Measurements from ENCODE around the gene SORL1.

SORL1 gene

GRCh38 chr11:121456151-121456550 lies 4.0 kb downstream of the SORL1 start:
- Histone ChIP-seq H3K9me3 (ENCODE audit: control insufficient read depth in 1 of 2, low read length in 2 of 2) (no peaks in the 10 kb centered on the region), H3K4me1 (ENCODE audit: control insufficient read depth in 1 of 2, insufficient read depth in 2 of 2, low read length in 2 of 2) (peaks cover 0 to 12% of the 10 kb centered on the region in 2 donors), H3K27me3 (ENCODE audit: low read depth, low read length) (no peaks in the 10 kb centered on the region), H3K27ac (ENCODE audit: low read length) (no peak overlapping the region), H3K36me3 (ENCODE audit: control insufficient read depth in 1 of 2, insufficient read depth in 2 of 2, low read length in 2 of 2) (no peaks in the 10 kb centered on the region), H3K4me3 (ENCODE audit: low read depth in 1 of 2, low read length in 2 of 2) (no peak overlapping the region)

DNA sequence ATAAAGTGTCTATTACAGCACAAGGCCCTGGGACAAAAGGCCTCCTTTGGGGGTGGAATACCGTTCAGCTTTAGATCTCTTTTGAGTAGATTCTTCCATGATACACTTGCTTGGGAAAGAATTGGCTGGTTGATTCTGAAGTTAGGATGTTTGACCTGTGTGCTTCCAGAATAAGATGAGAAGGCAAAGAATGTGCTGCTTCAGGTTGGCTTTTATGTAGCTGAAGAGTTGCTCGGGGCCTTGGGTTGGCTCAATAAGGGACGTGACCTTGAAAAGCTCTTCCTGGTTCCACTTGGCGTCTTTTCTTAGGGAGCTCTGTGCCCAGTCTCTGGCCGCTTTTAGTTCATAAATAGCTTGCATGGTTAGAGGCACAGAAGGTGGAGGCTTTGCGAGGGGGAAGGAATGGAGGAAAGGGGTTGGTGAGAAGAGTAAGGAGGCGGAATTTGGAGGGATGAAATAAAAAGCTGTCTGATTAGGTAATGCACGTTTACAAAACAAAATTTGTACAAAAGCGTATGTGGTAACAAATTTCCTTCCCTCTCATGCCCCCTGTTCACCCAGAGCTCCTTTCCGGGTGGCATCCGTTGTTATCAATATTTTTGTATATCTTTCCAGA lies 4.8 kb downstream of the SORL1 start:
- H3K27ac ChIP-seq (ENCODE audit: low read length): no peak overlapping the region
- peaks cover 0 to 12% of the 10 kb centered on the region in 2 donors for H3K4me1 ChIP-seq (ENCODE audit: control insufficient read depth in 1 of 2, insufficient read depth in 2 of 2, low read length in 2 of 2)
- H3K27me3 ChIP-seq (ENCODE audit: low read depth, low read length): no peaks in the 10 kb centered on the region
- H3K9me3 ChIP-seq (ENCODE audit: control insufficient read depth in 1 of 2, low read length in 2 of 2): no peaks in the 10 kb centered on the region
- H3K4me3 ChIP-seq (ENCODE audit: low read depth in 1 of 2, low read length in 2 of 2): no peak overlapping the region
- H3K36me3 ChIP-seq (ENCODE audit: control insufficient read depth in 1 of 2, insufficient read depth in 2 of 2, low read length in 2 of 2): no peaks in the 10 kb centered on the region

DNA sequence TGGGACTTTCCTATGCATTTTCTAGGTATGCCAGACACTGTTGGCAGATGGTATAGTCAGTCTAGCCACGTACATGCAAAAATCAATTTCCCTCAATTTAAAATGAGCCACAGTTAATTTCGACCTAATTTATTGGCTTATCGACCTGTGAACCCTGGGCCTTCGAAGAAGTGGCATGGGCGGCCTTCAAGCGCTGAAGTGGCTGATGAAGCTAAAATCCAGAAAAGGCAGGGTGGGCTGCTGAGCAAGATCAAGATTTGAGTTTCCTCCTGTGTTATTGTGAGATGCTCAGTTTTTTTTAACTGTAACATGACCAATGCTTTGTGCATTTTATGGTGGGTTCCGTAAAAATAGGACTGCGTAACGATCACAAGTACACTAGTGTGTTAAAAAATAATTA lies 6.4 kb downstream of the SORL1 start:
- no peaks in the 10 kb centered on the region for H3K27me3 ChIP-seq (ENCODE audit: low read depth, low read length)
- H3K27ac ChIP-seq (ENCODE audit: low read length): no peak overlapping the region
- H3K4me1 ChIP-seq (ENCODE audit: control insufficient read depth in 1 of 2, insufficient read depth in 2 of 2, low read length in 2 of 2): peaks cover 0 to 8% of the 10 kb centered on the region in 2 donors
- no peaks in the 10 kb centered on the region for H3K9me3 ChIP-seq (ENCODE audit: control insufficient read depth in 1 of 2, low read length in 2 of 2)
- H3K36me3 ChIP-seq (ENCODE audit: control insufficient read depth in 1 of 2, insufficient read depth in 2 of 2, low read length in 2 of 2): no peaks in the 10 kb centered on the region
- no peak overlapping the region for H3K4me3 ChIP-seq (ENCODE audit: low read depth in 1 of 2, low read length in 2 of 2)

DNA sequence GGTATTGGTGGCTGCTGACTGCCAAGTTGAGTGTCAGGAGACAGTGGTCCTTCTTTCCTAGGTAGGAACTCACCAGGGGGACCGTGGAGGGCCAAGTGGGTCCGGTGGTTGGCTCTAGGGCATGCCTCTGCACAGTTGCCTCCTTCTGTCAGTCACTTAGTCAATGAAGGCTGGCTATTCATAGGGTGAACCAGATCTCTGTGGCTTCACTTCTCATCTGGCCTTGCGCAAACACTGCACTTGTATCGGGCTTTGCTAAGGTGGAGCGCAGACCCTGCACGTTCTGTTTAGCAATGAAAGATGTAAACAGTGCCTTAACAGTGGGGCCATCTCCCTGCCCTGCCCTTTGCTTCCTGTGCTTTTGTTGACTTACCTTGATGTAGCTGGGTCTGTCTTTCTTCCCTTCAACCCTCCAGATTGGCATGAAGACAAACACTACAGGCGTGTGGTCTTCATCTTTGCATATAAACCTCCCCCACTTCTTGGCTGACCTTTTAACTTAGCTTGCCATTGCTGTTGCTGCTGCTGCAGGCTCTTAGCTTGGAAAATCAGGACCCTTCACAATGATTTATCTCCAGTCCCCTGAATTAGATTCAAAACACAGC lies 7.4 kb downstream of the SORL1 start:
- Histone ChIP-seq H3K27me3 (ENCODE audit: low read depth, low read length) (no peaks in the 10 kb centered on the region), H3K4me3 (ENCODE audit: low read depth in 1 of 2, low read length in 2 of 2) (no peak overlapping the region), H3K36me3 (ENCODE audit: control insufficient read depth in 1 of 2, insufficient read depth in 2 of 2, low read length in 2 of 2) (no peaks in the 10 kb centered on the region), H3K9me3 (ENCODE audit: control insufficient read depth in 1 of 2, low read length in 2 of 2) (no peaks in the 10 kb centered on the region), H3K4me1 (ENCODE audit: control insufficient read depth in 1 of 2, insufficient read depth in 2 of 2, low read length in 2 of 2) (peaks cover 0 to 14% of the 10 kb centered on the region in 2 donors), H3K27ac (ENCODE audit: low read length) (no peak overlapping the region)

- H3K4me3 ChIP-seq (ENCODE audit: low read depth in 1 of 2, low read length in 2 of 2): no peak overlapping the region
- H3K27me3 ChIP-seq (ENCODE audit: low read depth, low read length): no peaks in the 10 kb centered on the region
- H3K4me1 ChIP-seq (ENCODE audit: control insufficient read depth in 1 of 2, insufficient read depth in 2 of 2, low read length in 2 of 2): peaks cover 8 to 25% of the 10 kb centered on the region in 2 donors
- H3K9me3 ChIP-seq (ENCODE audit: control insufficient read depth in 1 of 2, low read length in 2 of 2): no peaks in the 10 kb centered on the region
- no peak overlapping the region for H3K27ac ChIP-seq (ENCODE audit: low read length)
- H3K36me3 ChIP-seq (ENCODE audit: control insufficient read depth in 1 of 2, insufficient read depth in 2 of 2, low read length in 2 of 2): no peaks in the 10 kb centered on the region
Observed at GRCh38 chr11:121460941-121461514, 8.9 kb downstream of the SORL1 start.

DNA sequence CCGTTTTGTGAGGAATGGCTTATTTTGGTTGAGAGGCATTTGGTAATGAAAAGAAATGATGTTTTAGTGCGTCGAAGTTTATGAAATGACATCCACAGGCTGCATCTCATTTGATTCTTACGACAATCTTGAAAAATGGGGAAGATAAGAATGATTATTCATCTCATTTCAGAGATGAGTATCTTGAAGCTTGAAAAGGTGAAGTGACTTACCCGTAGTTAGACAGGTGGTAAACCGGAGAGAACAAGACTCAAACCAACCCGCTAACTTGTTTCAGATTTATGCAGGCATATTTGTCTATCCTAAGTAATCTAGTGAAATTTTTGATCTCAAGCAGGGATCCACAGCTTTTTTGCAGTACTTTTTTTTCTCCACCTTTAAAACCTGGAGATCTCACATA lies 9.7 kb downstream of the SORL1 start:
- Histone ChIP-seq H3K4me3 (ENCODE audit: low read depth in 1 of 2, low read length in 2 of 2) (no peak overlapping the region), H3K9me3 (ENCODE audit: control insufficient read depth in 1 of 2, low read length in 2 of 2) (no peaks in the 10 kb centered on the region), H3K27me3 (ENCODE audit: low read depth, low read length) (no peaks in the 10 kb centered on the region), H3K4me1 (ENCODE audit: control insufficient read depth in 1 of 2, insufficient read depth in 2 of 2, low read length in 2 of 2) (peaks cover 12 to 33% of the 10 kb centered on the region in 2 donors), H3K27ac (ENCODE audit: low read length) (no peak overlapping the region), H3K36me3 (ENCODE audit: control insufficient read depth in 1 of 2, insufficient read depth in 2 of 2, low read length in 2 of 2) (no peaks in the 10 kb centered on the region)

GRCh38 chr11:121463689-121464335 lies 11.7 kb downstream of the SORL1 start:
- H3K4me1 ChIP-seq (ENCODE audit: control insufficient read depth in 1 of 2, insufficient read depth in 2 of 2, low read length in 2 of 2): peaks cover 24 to 33% of the 10 kb centered on the region in 2 donors
- no peaks in the 10 kb centered on the region for H3K9me3 ChIP-seq (ENCODE audit: control insufficient read depth in 1 of 2, low read length in 2 of 2)
- no peaks in the 10 kb centered on the region for H3K36me3 ChIP-seq (ENCODE audit: control insufficient read depth in 1 of 2, insufficient read depth in 2 of 2, low read length in 2 of 2)
- H3K27me3 ChIP-seq (ENCODE audit: low read depth, low read length): no peaks in the 10 kb centered on the region
- no peak overlapping the region for H3K4me3 ChIP-seq (ENCODE audit: low read depth in 1 of 2, low read length in 2 of 2)
- no peak overlapping the region for H3K27ac ChIP-seq (ENCODE audit: low read length)

- H3K27me3 ChIP-seq (ENCODE audit: low read depth, low read length): no peaks in the 10 kb centered on the region
- H3K9me3 ChIP-seq (ENCODE audit: control insufficient read depth in 1 of 2, low read length in 2 of 2): no peaks in the 10 kb centered on the region
- H3K4me1 ChIP-seq (ENCODE audit: control insufficient read depth in 1 of 2, insufficient read depth in 2 of 2, low read length in 2 of 2): peaks cover 24 to 32% of the 10 kb centered on the region in 2 donors
- H3K4me3 ChIP-seq (ENCODE audit: low read depth in 1 of 2, low read length in 2 of 2): no peak overlapping the region
- H3K36me3 ChIP-seq (ENCODE audit: control insufficient read depth in 1 of 2, insufficient read depth in 2 of 2, low read length in 2 of 2): no peaks in the 10 kb centered on the region
- H3K27ac ChIP-seq (ENCODE audit: low read length): no peak overlapping the region
Observed at GRCh38 chr11:121464352-121464946, 12.3 kb downstream of the SORL1 start.

GRCh38 chr11:121465709-121466062 lies 13.6 kb downstream of the SORL1 start:
- H3K27ac ChIP-seq (ENCODE audit: low read length): peak overlapping the region; percentile 67
- no peaks in the 10 kb centered on the region for H3K36me3 ChIP-seq (ENCODE audit: control insufficient read depth in 1 of 2, insufficient read depth in 2 of 2, low read length in 2 of 2)
- no peaks in the 10 kb centered on the region for H3K27me3 ChIP-seq (ENCODE audit: low read depth, low read length)
- H3K4me3 ChIP-seq (ENCODE audit: low read depth in 1 of 2, low read length in 2 of 2): no peak overlapping the region
- H3K9me3 ChIP-seq (ENCODE audit: control insufficient read depth in 1 of 2, low read length in 2 of 2): no peaks in the 10 kb centered on the region
- H3K4me1 ChIP-seq (ENCODE audit: control insufficient read depth in 1 of 2, insufficient read depth in 2 of 2, low read length in 2 of 2): peaks cover 24 to 26% of the 10 kb centered on the region in 2 donors

DNA sequence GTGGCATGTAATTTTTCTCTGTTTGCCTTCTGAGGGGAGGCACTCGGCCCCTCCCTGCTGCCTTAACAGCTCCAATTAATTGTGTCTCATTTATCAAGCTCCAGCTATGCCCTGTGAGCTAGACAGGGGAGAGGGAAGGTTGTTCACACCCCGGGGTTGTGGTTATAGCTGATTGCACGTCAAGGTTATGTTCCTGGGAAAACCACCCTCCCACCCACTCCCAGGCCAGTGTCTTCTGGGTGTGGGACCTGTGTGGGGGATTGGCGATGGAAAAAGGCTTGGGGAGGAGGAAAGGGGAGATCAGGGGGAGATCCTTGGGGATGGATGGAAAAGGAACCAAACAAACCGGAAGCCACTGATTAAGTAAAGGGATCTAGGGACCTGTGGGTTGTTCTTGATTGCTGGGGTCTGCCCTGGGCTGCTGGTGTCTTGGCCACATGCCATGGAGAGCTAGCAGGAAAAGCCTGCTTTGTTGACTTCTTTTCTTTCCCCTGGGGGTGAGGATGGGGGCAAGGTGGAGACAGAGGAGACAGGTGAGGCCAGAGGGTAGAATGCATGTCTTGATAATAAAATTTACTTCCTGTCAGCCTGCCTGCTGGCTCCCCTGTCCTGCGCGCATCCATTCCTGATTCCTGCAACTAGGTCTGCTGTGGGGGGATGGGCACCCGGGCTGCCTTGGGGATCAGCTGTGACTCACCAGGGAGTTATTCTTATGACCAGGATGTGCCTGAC lies 14.1 kb downstream of the SORL1 start:
- Histone ChIP-seq H3K4me1 (ENCODE audit: control insufficient read depth in 1 of 2, insufficient read depth in 2 of 2, low read length in 2 of 2) (peaks cover 24 to 26% of the 10 kb centered on the region in 2 donors), H3K36me3 (ENCODE audit: control insufficient read depth in 1 of 2, insufficient read depth in 2 of 2, low read length in 2 of 2) (no peaks in the 10 kb centered on the region), H3K4me3 (ENCODE audit: low read depth in 1 of 2, low read length in 2 of 2) (no peak overlapping the region), H3K27me3 (ENCODE audit: low read depth, low read length) (no peaks in the 10 kb centered on the region), H3K27ac (ENCODE audit: low read length) (peak overlapping the region; percentile 67), H3K9me3 (ENCODE audit: control insufficient read depth in 1 of 2, low read length in 2 of 2) (no peaks in the 10 kb centered on the region)

DNA sequence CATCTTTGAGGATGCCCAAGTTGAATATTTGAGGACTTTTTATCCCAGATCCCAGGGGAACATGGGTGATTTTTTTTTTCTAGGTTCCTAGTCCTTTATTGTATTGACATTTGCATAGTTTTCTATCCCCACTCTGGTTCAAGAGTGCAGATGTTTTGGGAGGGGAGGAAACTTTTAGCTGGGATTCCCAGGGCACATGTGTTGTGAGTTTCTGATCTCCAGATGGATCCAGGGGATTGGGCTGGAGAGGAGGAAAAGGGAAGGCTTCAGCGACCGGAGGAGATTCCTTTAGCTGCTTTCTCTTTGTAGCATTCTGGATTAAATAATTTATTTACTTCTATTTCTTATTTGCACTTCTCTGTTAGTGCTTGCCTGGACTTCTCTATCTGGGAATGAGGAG lies 15.4 kb downstream of the SORL1 start:
- Histone ChIP-seq H3K27ac (ENCODE audit: low read length) (peak overlapping the region; percentile 20), H3K4me1 (ENCODE audit: control insufficient read depth in 1 of 2, insufficient read depth in 2 of 2, low read length in 2 of 2) (peaks cover 24 to 26% of the 10 kb centered on the region in 2 donors), H3K9me3 (ENCODE audit: control insufficient read depth in 1 of 2, low read length in 2 of 2) (no peaks in the 10 kb centered on the region), H3K36me3 (ENCODE audit: control insufficient read depth in 1 of 2, insufficient read depth in 2 of 2, low read length in 2 of 2) (no peaks in the 10 kb centered on the region), H3K4me3 (ENCODE audit: low read depth in 1 of 2, low read length in 2 of 2) (no peak overlapping the region), H3K27me3 (ENCODE audit: low read depth, low read length) (no peaks in the 10 kb centered on the region)
